Measurements from ENCODE around the gene NUDCD3. TPM values are rescaled to one million over a fixed set of nuclear protein-coding genes. Genes with fewer than 3 reads are reported as not detected.

The NUDCD3 gene
- total and polyA plus RNA-seq, 4 donors = 20.8 to 111 (median 62.0) TPM

- ATAC-seq (ENCODE audit: low FRiP score) = no peak
- no peak for DNase-seq
- intact Hi-C loops (cut with DNase I) = no loop called here
- no peaks in the 10 kb centered on the region for H3K36me3 ChIP-seq (ENCODE audit: control insufficient read depth in 1 of 2, insufficient read depth in 2 of 2, low read length in 1 of 2)
- no peaks in the 10 kb centered on the region for H3K4me1 ChIP-seq (ENCODE audit: control insufficient read depth in 1 of 2, insufficient read depth in 2 of 2, low read length in 2 of 2)
- H3K9me3 ChIP-seq (ENCODE audit: control insufficient read depth, low read length) = no peaks in the 10 kb centered on the region
- H3K27ac ChIP-seq (ENCODE audit: low read depth in 1 of 2, low read length in 2 of 2) = no peak overlapping the region
- no peaks in the 10 kb centered on the region for H3K27me3 ChIP-seq (ENCODE audit: control insufficient read depth in 1 of 2, insufficient read depth in 2 of 2, low read length in 1 of 2)
- no peak overlapping the region for H3K4me3 ChIP-seq (ENCODE audit: low read length in 2 of 2)
Measured at GRCh38 chr7:44368455-44368854, 122.0 kb downstream of the NUDCD3 start.

DNA sequence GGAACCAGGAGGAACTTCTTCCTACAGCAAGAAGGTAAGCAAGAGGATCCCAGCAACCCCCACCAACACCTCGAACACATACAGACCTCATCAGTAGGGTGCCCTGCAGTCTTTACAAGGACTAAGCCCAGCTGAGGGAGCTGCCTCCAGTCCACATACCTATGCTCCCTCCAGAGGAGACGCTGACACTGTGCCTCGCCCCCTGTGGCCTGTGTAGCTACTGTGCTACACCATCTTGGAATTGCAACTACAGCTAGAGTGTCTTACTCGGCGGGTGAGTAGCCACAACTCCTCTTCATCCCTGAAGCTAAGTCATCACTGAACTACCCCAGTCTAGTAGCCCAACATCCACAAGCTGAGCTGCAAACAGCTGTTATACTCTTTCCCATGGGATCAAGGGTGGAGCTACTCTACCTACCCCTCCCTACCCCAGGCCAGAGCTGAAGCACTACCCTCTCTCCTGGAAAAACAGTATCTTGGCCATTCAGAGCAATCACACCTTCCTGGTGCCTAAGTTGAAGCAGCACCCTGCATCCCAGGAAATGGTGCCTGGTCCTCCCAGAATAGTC lies 122.9 kb downstream of the NUDCD3 start:
- ATAC-seq (ENCODE audit: low FRiP score) = no peak
- H3K4me3 ChIP-seq (ENCODE audit: low read length in 2 of 2) = no peak overlapping the region
- H3K4me1 ChIP-seq (ENCODE audit: control insufficient read depth in 1 of 2, insufficient read depth in 2 of 2, low read length in 2 of 2) = no peaks in the 10 kb centered on the region
- H3K36me3 ChIP-seq (ENCODE audit: control insufficient read depth in 1 of 2, insufficient read depth in 2 of 2, low read length in 1 of 2) = no peaks in the 10 kb centered on the region
- no peak for DNase-seq
- no peak overlapping the region for H3K27ac ChIP-seq (ENCODE audit: low read depth in 1 of 2, low read length in 2 of 2)
- no peaks in the 10 kb centered on the region for H3K9me3 ChIP-seq (ENCODE audit: control insufficient read depth, low read length)
- intact Hi-C loops (cut with DNase I) = no loop called here
- H3K27me3 ChIP-seq (ENCODE audit: control insufficient read depth in 1 of 2, insufficient read depth in 2 of 2, low read length in 1 of 2) = no peaks in the 10 kb centered on the region
- WGBS, 2 donors = 90 to 93% methylated on average over 5 of the region's 5 CpGs

- ATAC-seq (ENCODE audit: low FRiP score) (no peak), DNase-seq (no peak)
- Histone ChIP-seq H3K36me3 (ENCODE audit: control insufficient read depth in 1 of 2, insufficient read depth in 2 of 2, low read length in 1 of 2) (no peaks in the 10 kb centered on the region), H3K27ac (ENCODE audit: low read depth in 1 of 2, low read length in 2 of 2) (no peak overlapping the region), H3K4me1 (ENCODE audit: control insufficient read depth in 1 of 2, insufficient read depth in 2 of 2, low read length in 2 of 2) (no peaks in the 10 kb centered on the region), H3K9me3 (ENCODE audit: control insufficient read depth, low read length) (no peaks in the 10 kb centered on the region), H3K4me3 (ENCODE audit: low read length in 2 of 2) (no peak overlapping the region), H3K27me3 (ENCODE audit: control insufficient read depth in 1 of 2, insufficient read depth in 2 of 2, low read length in 1 of 2) (no peaks in the 10 kb centered on the region)
- 81 to 86% methylated on average over 4 of the region's 4 CpGs for WGBS, 2 donors
- intact Hi-C loops (cut with DNase I) = no loop called here
Measured at GRCh38 chr7:44366986-44367385, 123.5 kb downstream of the NUDCD3 start.

GRCh38 chr7:44353668-44354067 lies 136.8 kb downstream of the NUDCD3 start:
- H3K4me1 ChIP-seq (ENCODE audit: control insufficient read depth in 1 of 2, insufficient read depth in 2 of 2, low read length in 2 of 2) = no peaks in the 10 kb centered on the region
- WGBS, 2 donors = 60 to 63% methylated on average over 2 of the region's 2 CpGs
- H3K36me3 ChIP-seq (ENCODE audit: control insufficient read depth in 1 of 2, insufficient read depth in 2 of 2, low read length in 1 of 2) = no peaks in the 10 kb centered on the region
- no peak overlapping the region for H3K4me3 ChIP-seq (ENCODE audit: low read length in 2 of 2)
- ATAC-seq (ENCODE audit: low FRiP score) (no peak), DNase-seq (no peak)
- H3K27me3 ChIP-seq (ENCODE audit: control insufficient read depth in 1 of 2, insufficient read depth in 2 of 2, low read length in 1 of 2) = peaks cover 0 to 1% of the 10 kb centered on the region in 2 donors
- H3K9me3 ChIP-seq (ENCODE audit: control insufficient read depth, low read length) = no peaks in the 10 kb centered on the region
- no peak overlapping the region for H3K27ac ChIP-seq (ENCODE audit: low read depth in 1 of 2, low read length in 2 of 2)
- intact Hi-C loops (cut with DNase I) = no loop called here

DNA sequence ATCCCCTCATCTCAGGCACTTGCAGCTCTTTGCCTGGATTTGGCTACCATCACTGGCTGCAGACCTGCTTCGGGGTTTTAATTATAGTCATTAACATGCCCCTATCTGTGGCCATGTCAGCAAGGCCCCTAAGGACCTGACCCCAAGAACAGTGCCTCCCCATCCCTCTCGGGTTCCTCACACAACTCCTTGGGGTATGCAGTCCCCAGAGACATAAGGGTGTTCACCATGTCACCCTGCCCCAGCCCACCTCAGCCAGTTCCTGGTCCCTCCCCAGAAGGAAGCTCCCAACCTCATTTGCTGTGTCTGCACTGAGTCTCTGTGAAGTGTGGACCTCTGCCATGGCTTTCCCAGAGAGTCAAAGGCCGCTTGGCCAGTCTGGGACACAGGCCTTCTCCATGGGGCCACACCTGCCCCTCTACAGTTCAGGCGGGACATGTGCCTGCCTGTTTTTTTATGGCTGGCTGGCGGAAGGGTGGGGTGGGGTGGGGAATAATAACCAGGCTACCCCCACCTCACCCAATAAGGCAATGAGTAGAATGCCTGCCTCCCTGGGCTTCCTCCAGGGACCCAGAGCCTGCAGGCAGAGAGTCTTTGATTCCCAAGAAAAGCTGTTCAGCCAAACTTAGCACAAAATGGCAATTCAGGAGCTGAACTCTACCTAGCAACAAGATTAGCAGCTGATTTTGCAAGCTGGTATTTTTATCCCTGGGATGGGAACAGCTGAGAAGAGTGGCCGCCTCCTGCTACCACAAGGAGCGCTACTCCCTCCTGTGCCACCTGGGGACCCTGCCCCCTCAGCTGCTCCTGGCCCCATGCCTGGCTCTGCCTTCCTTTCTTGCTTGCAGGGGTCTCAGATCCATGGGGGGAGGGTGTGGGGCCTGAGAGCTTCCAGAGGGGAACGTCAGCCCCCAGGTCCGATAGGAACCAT lies 141.3 kb downstream of the NUDCD3 start:
- no peaks in the 10 kb centered on the region for H3K36me3 ChIP-seq (ENCODE audit: control insufficient read depth in 1 of 2, insufficient read depth in 2 of 2, low read length in 1 of 2)
- WGBS, 2 donors = 78% methylated on average over 7 to 9 of the region's 9 CpGs
- intact Hi-C loops (cut with DNase I) = loop anchor here in 1 of 2 donors (5.0 kb wide), 1 partner anchor 128 kb away; no protein-coding TSS in a partner anchor
- H3K9me3 ChIP-seq (ENCODE audit: control insufficient read depth, low read length) = no peaks in the 10 kb centered on the region
- H3K27ac ChIP-seq (ENCODE audit: low read depth in 1 of 2, low read length in 2 of 2) = no peak overlapping the region
- DNase-seq = peak in 1 of 2 donors; percentile 42
- ATAC-seq (ENCODE audit: low FRiP score) = peak; percentile 15
- H3K4me3 ChIP-seq (ENCODE audit: low read length in 2 of 2) = no peak overlapping the region
- no peaks in the 10 kb centered on the region for H3K4me1 ChIP-seq (ENCODE audit: control insufficient read depth in 1 of 2, insufficient read depth in 2 of 2, low read length in 2 of 2)
- H3K27me3 ChIP-seq (ENCODE audit: control insufficient read depth in 1 of 2, insufficient read depth in 2 of 2, low read length in 1 of 2) = peaks cover 0 to 1% of the 10 kb centered on the region in 2 donors

DNA sequence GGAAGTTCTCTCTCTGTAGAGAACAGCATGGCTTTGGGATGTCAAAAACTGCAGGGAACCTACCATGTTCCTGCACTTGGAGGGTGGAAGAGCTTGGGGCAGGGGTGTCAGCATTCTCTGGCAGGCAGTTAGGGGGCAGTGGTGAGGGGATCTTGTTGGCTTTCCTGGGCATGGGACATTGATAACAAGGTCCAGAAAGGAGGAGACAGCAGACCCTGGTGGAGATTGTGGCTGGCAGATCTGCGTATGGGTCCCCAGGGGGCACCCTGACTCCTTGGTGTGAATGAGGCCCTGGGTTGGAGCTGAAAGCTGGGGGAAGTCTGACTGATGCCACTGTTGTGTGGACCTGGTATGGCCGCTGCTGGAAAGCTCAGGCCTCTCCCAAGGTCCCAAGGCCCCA lies 142.2 kb downstream of the NUDCD3 start:
- H3K4me1 ChIP-seq (ENCODE audit: control insufficient read depth in 1 of 2, insufficient read depth in 2 of 2, low read length in 2 of 2) = no peaks in the 10 kb centered on the region
- WGBS, 2 donors = 78 to 87% methylated on average over 2 of the region's 2 CpGs
- H3K27ac ChIP-seq (ENCODE audit: low read depth in 1 of 2, low read length in 2 of 2) = no peak overlapping the region
- no peaks in the 10 kb centered on the region for H3K36me3 ChIP-seq (ENCODE audit: control insufficient read depth in 1 of 2, insufficient read depth in 2 of 2, low read length in 1 of 2)
- H3K27me3 ChIP-seq (ENCODE audit: control insufficient read depth in 1 of 2, insufficient read depth in 2 of 2, low read length in 1 of 2) = peaks cover 0 to 1% of the 10 kb centered on the region in 2 donors
- DNase-seq = no peak
- intact Hi-C loops (cut with DNase I) = loop anchor here in 1 of 2 donors (5.0 kb wide), 1 partner anchor 129 kb away; no protein-coding TSS in a partner anchor
- no peak for ATAC-seq (ENCODE audit: low FRiP score)
- H3K9me3 ChIP-seq (ENCODE audit: control insufficient read depth, low read length) = peaks cover under 1% of the 10 kb centered on the region
- H3K4me3 ChIP-seq (ENCODE audit: low read length in 2 of 2) = no peak overlapping the region

- H3K4me3 ChIP-seq (ENCODE audit: low read length in 2 of 2) = no peak overlapping the region
- H3K36me3 ChIP-seq (ENCODE audit: control insufficient read depth in 1 of 2, insufficient read depth in 2 of 2, low read length in 1 of 2) = no peaks in the 10 kb centered on the region
- H3K9me3 ChIP-seq (ENCODE audit: control insufficient read depth, low read length) = peaks cover 5% of the 10 kb centered on the region
- peaks cover 0 to 1% of the 10 kb centered on the region in 2 donors for H3K27me3 ChIP-seq (ENCODE audit: control insufficient read depth in 1 of 2, insufficient read depth in 2 of 2, low read length in 1 of 2)
- ATAC-seq (ENCODE audit: low FRiP score) (no peak), DNase-seq (peak in 1 of 2 donors; percentile 39)
- no peak overlapping the region for H3K27ac ChIP-seq (ENCODE audit: low read depth in 1 of 2, low read length in 2 of 2)
- H3K4me1 ChIP-seq (ENCODE audit: control insufficient read depth in 1 of 2, insufficient read depth in 2 of 2, low read length in 2 of 2) = no peaks in the 10 kb centered on the region
- intact Hi-C loops (cut with DNase I) = loop anchor here in 1 of 2 donors (5.0 kb wide), 1 partner anchor 130 kb away; no protein-coding TSS in a partner anchor
Measured at GRCh38 chr7:44347546-44348114, 142.8 kb downstream of the NUDCD3 start.

GRCh38 chr7:44346063-44346462 lies 144.4 kb downstream of the NUDCD3 start:
- Histone ChIP-seq H3K9me3 (ENCODE audit: control insufficient read depth, low read length) (peaks cover 5% of the 10 kb centered on the region), H3K27me3 (ENCODE audit: control insufficient read depth in 1 of 2, insufficient read depth in 2 of 2, low read length in 1 of 2) (no peaks in the 10 kb centered on the region), H3K27ac (ENCODE audit: low read depth in 1 of 2, low read length in 2 of 2) (no peak overlapping the region), H3K36me3 (ENCODE audit: control insufficient read depth in 1 of 2, insufficient read depth in 2 of 2, low read length in 1 of 2) (no peaks in the 10 kb centered on the region), H3K4me1 (ENCODE audit: control insufficient read depth in 1 of 2, insufficient read depth in 2 of 2, low read length in 2 of 2) (no peaks in the 10 kb centered on the region), H3K4me3 (ENCODE audit: low read length in 2 of 2) (no peak overlapping the region)
- intact Hi-C loops (cut with DNase I) = loop anchor here in 1 of 2 donors (5.0 kb wide), 1 partner anchor 131 kb away; no protein-coding TSS in a partner anchor
- 93 to 95% methylated on average over 2 of the region's 2 CpGs for WGBS, 2 donors
- no peak for DNase-seq
- ATAC-seq (ENCODE audit: low FRiP score) = no peak
